ENCODE results near the gene CCSER1. TPM values are rescaled to one million over a fixed set of nuclear protein-coding genes. Genes with fewer than 3 reads are reported as not detected.

Gene CCSER1
- total RNA-seq, 1 experiment from 2014 or later, result 0.05 TPM

DNA sequence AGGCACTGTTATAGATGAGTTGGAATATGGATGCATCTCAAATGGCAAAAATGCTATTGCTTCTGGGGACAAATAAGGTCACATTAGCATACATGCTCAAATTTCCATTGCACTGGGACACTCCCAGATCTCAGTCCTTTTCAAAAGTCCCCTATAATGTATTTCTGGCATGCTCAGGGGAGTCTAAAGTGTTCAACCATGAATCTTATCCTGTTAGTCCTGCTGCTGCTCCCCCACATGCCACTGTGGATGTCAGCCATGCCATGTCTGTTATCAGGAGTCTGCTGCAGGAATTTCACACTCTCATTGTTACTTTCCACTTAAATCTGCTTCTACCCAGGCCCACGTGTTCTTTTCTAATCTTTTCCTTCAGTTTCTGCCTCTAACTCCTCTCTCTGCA lies 1000.6 kb downstream of the CCSER1 start:
- intact Hi-C loops (cut with micrococcal nuclease; ENCODE audit: unreplicated experiment) (no loop called here), in situ Hi-C loops (cut with HindIII; ENCODE audit: low pct_unique_long_range_greater_than_20kb, low sequenced_read_pairs) (no loop called here)
- Histone ChIP-seq H3K4me3 (ENCODE audit: low read depth in 2 of 2, low read length in 2 of 2) (no peak overlapping the region), H3K27me3 (ENCODE audit: control insufficient read depth, insufficient read depth, low read length) (no peaks in the 10 kb centered on the region), H3K4me1 (ENCODE audit: control insufficient read depth, insufficient read depth, low read length) (no peaks in the 10 kb centered on the region), H3K27ac (ENCODE audit: low read length) (no peak overlapping the region), H3K36me3 (ENCODE audit: control insufficient read depth, insufficient read depth, low read length) (no peaks in the 10 kb centered on the region), H3K9me3 (ENCODE audit: control insufficient read depth, insufficient read depth, low read depth, low read length) (no peaks in the 10 kb centered on the region)
- DNase-seq (ENCODE audit: low read depth, low spot score), result no peak
- CTCF ChIA-PET, result no interaction called here
- POLR2A ChIA-PET, result no interaction called here
- TF ChIP-seq, protein P1, sequence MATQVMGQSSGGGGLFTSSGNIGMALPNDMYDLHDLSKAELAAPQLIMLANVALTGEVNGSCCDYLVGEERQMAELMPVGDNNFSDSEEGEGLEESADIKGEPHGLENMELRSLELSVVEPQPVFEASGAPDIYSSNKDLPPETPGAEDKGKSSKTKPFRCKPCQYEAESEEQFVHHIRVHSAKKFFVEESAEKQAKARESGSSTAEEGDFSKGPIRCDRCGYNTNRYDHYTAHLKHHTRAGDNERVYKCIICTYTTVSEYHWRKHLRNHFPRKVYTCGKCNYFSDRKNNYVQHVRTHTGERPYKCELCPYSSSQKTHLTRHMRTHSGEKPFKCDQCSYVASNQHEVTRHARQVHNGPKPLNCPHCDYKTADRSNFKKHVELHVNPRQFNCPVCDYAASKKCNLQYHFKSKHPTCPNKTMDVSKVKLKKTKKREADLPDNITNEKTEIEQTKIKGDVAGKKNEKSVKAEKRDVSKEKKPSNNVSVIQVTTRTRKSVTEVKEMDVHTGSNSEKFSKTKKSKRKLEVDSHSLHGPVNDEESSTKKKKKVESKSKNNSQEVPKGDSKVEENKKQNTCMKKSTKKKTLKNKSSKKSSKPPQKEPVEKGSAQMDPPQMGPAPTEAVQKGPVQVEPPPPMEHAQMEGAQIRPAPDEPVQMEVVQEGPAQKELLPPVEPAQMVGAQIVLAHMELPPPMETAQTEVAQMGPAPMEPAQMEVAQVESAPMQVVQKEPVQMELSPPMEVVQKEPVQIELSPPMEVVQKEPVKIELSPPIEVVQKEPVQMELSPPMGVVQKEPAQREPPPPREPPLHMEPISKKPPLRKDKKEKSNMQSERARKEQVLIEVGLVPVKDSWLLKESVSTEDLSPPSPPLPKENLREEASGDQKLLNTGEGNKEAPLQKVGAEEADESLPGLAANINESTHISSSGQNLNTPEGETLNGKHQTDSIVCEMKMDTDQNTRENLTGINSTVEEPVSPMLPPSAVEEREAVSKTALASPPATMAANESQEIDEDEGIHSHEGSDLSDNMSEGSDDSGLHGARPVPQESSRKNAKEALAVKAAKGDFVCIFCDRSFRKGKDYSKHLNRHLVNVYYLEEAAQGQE (IDR thresholded peaks at IDR 0.05; ENCODE audit: insufficient read depth in 1 of 2, low read depth in 2 of 2, low read length in 1 of 2), result no peak
- TF ChIP-seq, protein P2, sequence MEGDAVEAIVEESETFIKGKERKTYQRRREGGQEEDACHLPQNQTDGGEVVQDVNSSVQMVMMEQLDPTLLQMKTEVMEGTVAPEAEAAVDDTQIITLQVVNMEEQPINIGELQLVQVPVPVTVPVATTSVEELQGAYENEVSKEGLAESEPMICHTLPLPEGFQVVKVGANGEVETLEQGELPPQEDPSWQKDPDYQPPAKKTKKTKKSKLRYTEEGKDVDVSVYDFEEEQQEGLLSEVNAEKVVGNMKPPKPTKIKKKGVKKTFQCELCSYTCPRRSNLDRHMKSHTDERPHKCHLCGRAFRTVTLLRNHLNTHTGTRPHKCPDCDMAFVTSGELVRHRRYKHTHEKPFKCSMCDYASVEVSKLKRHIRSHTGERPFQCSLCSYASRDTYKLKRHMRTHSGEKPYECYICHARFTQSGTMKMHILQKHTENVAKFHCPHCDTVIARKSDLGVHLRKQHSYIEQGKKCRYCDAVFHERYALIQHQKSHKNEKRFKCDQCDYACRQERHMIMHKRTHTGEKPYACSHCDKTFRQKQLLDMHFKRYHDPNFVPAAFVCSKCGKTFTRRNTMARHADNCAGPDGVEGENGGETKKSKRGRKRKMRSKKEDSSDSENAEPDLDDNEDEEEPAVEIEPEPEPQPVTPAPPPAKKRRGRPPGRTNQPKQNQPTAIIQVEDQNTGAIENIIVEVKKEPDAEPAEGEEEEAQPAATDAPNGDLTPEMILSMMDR (IDR thresholded peaks at IDR 0.05), result no peak
- TF ChIP-seq POLR2AphosphoS5 (IDR thresholded peaks at IDR 0.05; ENCODE audit: low read depth, low read length) (no peak), TCF7L2 (IDR thresholded peaks at IDR 0.05; ENCODE audit: low read depth, low read length) (no peak), SIN3A (IDR thresholded peaks at IDR 0.05; ENCODE audit: borderline replicate concordance, insufficient read depth, low read depth, low read length) (no peak)
- ATAC-seq, result no peak
- no TSS peak for BruUV-seq (replicated peaks)

DNA sequence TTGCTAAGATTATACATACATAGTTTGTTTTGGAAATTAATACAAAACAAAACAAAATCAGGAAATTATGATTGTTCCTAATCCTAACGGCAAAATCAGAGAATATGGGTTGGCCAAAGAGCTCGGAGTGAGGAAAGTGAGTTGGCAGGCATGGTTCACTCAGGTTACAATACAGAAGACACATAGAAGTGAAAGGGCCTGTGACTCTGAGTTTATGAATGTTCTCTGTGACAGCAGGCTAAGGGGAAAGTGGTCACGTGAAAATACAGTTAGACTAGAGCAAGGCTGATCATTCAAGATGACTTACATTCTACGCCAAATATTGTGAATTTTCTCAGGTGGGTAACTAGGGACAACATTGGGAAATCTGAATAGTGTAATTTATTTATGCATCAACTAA lies 1001.3 kb downstream of the CCSER1 start:
- intact Hi-C loops (cut with micrococcal nuclease; ENCODE audit: unreplicated experiment), result no loop called here
- ChIA-PET POLR2A (no interaction called here), CTCF (no interaction called here)
- H3K36me3 ChIP-seq (ENCODE audit: control insufficient read depth, insufficient read depth, low read length), result no peaks in the 10 kb centered on the region
- H3K4me3 ChIP-seq (ENCODE audit: low read depth in 2 of 2, low read length in 2 of 2), result no peak overlapping the region
- ATAC-seq, result no peak
- no peaks in the 10 kb centered on the region for H3K9me3 ChIP-seq (ENCODE audit: control insufficient read depth, insufficient read depth, low read depth, low read length)
- BruUV-seq (replicated peaks), result no TSS peak
- TF ChIP-seq, protein P1 (IDR thresholded peaks at IDR 0.05; ENCODE audit: insufficient read depth in 1 of 2, low read depth in 2 of 2, low read length in 1 of 2), result no peak
- TF ChIP-seq, protein P2 (IDR thresholded peaks at IDR 0.05), result no peak
- no peak for TF ChIP-seq TCF7L2 (IDR thresholded peaks at IDR 0.05; ENCODE audit: low read depth, low read length)
- no peak for TF ChIP-seq POLR2AphosphoS5 (IDR thresholded peaks at IDR 0.05; ENCODE audit: low read depth, low read length)
- TF ChIP-seq SIN3A (IDR thresholded peaks at IDR 0.05; ENCODE audit: borderline replicate concordance, insufficient read depth, low read depth, low read length), result no peak
- in situ Hi-C loops (cut with HindIII; ENCODE audit: low pct_unique_long_range_greater_than_20kb, low sequenced_read_pairs), result no loop called here
- no peaks in the 10 kb centered on the region for H3K4me1 ChIP-seq (ENCODE audit: control insufficient read depth, insufficient read depth, low read length)
- no peak overlapping the region for H3K27ac ChIP-seq (ENCODE audit: low read length)
- no peak for DNase-seq (ENCODE audit: low read depth, low spot score)
- no peaks in the 10 kb centered on the region for H3K27me3 ChIP-seq (ENCODE audit: control insufficient read depth, insufficient read depth, low read length)
